DMS53 (cell line): ENCODE data around the gene SMARCC1.

ENCODE experiments used
- DNase-seq: peaks from one replicate; lab custom pipeline; 2025; lab: John Stamatoyannopoulos, UW

SMARCC1 gene

GRCh38 chr3:47541583-47542108, 240.0 kb downstream of the SMARCC1 start:
- no peak for DNase-seq

GRCh38 chr3:47540281-47540680, 241.4 kb downstream of the SMARCC1 start:
- DNase-seq, result no peak

GRCh38 chr3:47536967-47537366, 244.7 kb downstream of the SMARCC1 start:
- no peak for DNase-seq

- no peak for DNase-seq
These were observed 245.3 kb downstream of the SMARCC1 start for GRCh38 chr3:47536221-47536891.
